ENCODE data around the gene VRTN. TPM values are rescaled to one million over a fixed set of nuclear protein-coding genes. Genes with fewer than 3 reads are reported as not detected.
"Not testable (repeated sequence)": the region's sequence is repeated elsewhere in the genome, so short reads cannot be mapped to it uniquely, and the experiment has no call there.

The VRTN gene
- total RNA-seq, 1 donor from 2014 or later: not detected

DNA sequence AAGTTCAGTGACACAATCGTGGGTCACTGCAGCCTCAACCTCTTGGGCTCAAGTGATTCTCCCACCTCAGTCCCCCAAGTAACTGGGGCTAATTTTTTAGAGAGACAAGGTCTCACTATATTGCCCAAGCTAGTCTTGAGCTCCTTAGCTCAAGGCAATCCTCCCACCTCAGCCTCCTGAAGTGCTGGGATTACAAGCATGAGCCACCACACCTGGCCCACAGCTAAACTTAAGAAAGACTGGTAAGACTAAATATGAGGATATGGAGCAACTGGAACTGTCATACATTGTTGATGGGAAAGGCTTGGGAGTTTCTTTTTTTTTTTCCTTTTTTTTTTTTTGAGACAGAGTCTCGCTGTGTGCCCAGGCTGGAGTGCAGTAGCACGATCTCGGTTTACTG, 34.0 kb downstream of the VRTN start:
- DNase-seq (ENCODE audit: low spot score): no peak

DNA sequence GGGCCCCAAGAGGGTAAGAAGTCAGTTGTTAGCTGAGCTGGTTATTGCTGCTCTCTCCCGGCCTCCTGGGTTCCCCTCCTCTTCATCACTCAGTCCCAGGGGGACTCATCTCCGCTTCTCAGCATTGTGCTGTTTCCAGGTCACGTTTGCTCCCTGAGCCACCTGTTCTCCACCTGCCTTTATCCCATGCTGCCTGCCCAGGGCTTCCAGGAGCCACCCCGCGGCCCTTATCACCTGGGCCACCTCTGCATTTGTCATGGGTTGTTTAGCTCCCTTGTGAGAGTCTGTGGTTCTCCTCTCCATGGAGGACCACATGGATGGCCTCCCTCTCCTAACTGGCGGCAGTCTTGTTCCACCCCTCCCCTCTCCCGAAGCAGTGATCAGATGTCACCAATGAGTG, 41.7 kb downstream of the VRTN start:
- intact Hi-C loops (cut with DNase I): no loop called here
- no peak for DNase-seq (ENCODE audit: low spot score)

More for the DNA sequence above, 34.0 kb downstream of the VRTN start:
- intact Hi-C loops (cut with DNase I): no loop called here

DNA sequence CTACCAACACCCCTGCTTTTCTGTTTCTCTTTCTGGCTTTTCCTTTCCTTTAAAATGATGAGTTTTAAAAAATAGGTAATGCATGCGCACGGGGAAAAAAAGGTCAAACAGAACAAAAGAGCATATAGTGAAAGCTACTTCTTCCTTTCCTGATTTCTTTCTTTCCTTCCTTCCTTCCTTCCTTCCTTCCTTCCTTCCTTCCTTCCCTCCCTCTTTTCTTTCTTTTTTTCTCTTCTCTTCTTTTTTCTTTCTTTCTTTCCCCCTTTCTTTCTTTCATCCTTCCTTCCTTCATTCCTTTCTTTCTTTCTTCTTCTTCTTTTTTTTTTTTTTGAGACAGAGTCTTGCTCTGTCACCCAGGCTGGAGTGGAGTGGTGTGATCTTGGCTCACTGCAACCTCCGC, 42.2 kb downstream of the VRTN start:
- intact Hi-C loops (cut with DNase I); DNase-seq (ENCODE audit: low spot score): not testable (repeated sequence)

DNA sequence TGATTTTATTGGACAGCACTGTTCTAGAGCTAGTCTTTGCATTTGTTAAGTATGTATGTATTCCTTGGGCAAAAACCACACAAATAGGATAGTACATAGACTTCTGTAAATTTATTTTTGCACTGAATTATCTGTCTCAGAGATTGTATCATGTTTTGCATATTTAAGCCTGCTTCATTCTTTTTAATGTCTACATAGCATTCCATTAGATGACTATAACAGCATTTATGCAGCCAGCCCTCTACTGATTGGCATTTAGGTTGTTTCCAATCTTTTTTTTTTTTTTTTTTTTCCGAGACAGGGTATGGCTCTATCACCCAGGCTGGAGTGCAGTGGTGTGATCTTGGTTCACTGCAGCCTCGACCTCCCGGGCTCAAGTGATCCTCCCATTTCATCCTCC, 43.2 kb downstream of the VRTN start:
- intact Hi-C loops (cut with DNase I): no loop called here
- DNase-seq (ENCODE audit: low spot score): no peak

DNA sequence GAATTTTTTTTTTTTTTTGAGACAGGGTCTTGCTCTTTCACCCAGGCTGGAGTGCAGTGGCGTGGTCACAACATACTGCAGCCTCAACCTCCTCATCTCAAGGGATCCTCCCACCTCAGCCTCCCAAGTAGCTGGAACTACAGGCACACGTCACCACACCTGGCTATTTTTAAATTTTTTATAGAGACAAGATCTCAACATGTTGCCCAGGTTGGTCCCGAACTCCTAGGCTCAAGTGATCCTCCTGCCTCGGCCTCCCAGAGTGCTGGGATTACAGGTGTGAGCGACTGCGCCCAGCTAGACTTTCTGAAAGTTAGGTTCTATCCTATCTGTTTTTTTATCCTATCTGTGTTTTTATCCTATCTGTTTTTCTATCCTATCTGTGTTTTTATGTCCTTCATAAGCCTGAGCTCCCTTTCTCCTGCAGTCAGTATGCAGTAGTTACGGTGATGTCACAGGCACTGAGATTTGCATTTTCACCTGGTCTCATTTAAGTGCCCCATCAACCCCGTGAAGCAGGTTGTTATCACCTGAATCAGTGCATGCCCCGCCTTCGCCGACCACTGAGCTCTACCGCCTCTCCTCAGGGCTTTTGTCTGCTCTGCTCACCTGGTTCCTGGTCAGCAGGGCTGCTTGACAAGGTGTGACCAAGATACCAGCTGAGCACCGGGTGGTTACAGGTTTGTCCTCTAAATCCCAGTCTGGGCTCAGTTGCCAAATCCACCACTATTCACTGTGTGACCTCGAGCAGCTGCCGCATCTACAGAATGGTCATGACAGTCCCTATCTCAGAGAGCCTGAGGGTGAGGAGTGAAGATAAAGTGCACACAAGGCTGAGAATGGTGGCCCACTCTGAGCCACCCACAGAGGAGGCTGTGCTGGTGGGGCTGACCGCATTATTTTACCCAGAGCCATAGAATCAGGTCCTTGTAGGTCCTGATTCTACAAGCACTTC, 44.6 kb downstream of the VRTN start:
- intact Hi-C loops (cut with DNase I): no loop called here
- DNase-seq (ENCODE audit: low spot score): no peak

DNA sequence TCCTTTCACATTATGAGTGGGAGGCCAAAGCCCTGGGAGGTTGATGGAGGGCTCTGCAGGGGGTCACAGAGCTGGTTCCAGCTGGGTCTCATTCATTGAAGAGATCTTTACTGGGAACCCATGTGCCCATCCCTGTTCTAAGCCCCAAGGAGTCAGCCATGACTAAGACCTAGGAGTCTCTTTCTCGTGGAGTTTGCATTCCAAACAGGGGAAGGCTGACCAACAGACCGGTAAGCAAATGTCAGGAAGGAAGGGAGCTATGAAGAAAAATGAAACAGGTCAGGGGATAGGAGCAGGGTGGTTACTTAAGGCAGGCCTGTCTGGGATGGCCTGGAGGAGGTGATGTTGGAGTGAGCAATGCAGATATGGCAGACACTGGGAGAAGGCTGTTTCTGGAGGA, 46.3 kb downstream of the VRTN start:
- no peak for DNase-seq (ENCODE audit: low spot score)
- intact Hi-C loops (cut with DNase I): no loop called here

DNA sequence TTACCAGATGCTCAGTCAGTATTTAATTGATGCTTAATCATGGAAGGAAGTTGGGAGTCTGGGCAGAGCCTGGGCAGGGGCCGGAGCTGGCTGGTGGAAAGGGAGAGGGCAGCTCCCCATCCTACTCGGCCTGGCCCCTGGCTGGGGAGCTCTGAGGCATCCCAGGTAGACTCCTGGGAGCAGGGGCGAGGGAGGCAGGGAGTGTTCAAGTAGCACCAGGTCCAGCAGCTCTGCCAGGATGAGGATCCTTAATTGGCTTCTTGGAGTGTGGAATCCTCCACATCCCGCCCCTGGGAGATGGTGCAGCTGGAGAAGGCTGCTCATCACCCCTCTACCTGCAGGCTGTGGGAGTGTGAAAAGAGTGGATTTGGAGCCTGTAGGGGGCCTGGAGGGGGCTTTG, 46.8 kb downstream of the VRTN start:
- no peak for DNase-seq (ENCODE audit: low spot score)
- intact Hi-C loops (cut with DNase I): no loop called here

DNA sequence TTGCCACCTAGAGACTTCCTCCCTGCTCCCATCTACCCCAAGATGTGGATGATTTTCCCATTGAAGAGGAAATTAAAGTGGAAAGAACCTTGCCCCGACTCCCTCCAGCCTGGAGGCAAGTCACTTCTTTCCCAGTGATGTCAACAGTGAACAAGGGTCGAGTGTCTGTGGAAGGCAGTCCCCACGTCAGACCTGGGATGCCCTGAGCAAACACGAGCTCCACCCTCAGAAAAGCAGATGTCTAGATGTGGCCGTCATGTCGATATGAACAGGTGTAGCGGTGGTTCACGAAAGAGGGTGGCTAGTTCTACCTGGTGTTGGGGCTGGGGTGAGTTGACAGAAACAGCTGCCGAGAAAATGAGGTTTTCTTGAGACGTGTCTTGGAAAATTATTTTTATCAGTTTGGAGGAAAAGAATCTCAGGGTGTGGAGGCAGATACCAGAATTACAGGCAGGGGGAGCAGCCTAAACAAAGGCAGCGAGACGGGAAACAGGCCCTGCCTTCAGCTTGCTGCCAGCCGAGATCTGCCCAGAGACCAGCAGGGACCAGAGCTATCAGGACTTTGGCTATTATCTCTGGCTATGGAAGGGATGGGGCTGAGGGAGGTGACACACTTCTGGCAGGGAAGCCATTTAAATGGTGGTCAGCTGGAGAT, 51.9 kb downstream of the VRTN start:
- intact Hi-C loops (cut with DNase I): no loop called here
- peak; percentile 39 for DNase-seq (ENCODE audit: low spot score)

DNA sequence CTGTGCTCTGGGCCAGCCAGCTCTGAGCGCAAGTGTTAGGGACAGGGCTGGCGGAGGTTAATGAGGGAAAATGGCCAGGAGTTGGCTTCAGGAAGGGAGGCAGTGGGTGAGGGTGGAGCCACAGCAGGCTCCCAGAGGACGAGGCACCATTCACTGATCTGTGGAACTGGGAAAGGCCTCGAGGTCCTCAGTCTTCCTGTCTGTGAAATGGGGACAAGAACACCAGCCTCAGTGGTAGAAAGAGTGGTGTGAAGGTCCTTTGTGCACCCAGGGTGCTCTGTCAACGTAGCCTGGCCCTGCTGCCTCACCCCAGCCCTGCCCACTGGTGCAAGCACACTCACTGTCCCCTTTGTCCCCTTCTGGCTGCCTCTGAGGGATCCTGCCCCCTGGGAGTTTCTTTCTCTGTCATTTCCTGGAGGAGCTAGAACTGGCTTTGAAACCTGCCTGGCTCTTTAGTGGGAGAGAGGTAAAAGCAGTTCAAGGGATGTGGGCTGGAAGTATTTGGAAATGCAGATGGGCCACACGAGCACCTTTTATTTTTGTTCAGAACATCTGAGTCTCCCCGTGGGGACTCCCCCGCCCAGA, 52.7 kb downstream of the VRTN start:
- intact Hi-C loops (cut with DNase I): no loop called here
- DNase-seq (ENCODE audit: low spot score): peak; percentile 70

DNA sequence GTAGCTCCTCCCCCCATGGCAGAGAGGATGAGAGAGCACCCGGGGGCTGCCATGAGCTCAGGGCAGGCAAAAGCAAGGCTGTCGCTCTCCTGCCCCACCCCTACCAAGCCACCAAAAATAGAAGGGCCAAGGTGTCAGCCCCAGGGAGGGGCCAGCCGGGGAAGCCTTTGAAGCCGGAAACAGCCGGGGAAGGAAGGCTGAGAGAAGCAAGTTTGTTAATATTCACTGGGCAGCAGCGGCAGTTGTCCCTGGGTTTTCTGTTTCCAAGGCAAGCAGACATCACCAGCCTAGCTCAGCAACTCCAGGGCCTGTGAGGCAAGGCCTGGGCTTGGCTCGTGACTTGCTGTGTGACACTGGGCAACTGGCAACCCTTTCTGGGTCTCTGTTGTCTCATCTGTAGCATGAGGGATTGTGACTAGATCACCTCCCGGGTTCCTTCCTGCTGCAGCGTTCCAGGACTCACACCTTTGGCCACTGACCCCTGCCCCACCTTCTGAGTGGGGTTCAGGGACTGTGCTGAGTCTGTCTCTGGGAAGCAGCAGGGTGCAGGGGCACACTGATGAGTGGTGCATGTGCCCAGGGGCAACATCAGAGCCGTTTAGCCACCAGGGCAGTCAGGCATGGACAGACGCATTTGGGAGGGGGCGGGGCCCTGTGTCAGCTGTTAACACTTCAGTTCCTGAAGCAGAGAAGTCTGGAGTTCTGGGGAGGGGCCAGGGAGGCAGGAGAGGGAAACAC, 53.4 kb downstream of the VRTN start:
- intact Hi-C loops (cut with DNase I): no loop called here
- DNase-seq (ENCODE audit: low spot score): peak; percentile 80

DNA sequence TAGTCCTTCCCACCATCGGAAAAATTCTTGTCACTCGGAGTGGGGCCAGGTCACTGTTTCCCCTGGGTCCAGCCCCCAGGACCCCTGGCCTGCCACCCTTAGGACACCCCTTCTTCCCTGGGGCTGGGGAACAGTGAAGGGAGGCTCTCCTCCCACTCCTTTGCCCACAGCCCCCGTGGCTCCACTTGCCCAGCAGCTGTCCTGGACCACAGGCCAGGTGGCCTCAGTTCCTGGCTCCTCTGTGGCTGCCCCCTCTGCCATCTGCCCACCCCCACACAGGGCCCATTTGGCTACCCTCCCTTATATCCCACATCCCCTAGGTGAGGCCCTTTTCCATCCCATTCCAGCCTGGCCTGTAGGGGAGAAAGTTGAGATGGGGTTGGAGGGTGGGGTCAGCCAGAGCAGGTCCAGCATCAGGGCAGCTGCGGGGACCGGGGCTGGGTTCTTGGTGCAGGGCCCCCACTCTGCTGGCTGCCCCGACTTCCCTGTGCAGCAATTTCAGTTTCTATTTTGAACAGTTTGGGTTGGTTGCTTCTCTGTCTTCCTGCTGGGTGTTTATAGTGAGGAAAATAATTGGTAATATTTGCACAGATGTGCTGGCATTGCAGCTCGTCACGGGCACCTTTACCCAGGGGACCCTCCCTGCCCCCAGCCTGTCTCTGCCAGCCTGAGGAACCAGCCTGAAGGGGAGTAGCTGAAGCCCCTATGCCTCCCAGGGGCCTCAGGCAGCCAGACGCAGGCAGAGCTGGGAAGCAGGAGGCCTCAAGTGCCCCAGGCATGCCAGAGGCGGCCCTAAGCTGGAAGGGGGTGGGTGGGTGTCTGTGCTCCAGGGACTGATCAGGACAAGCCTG, 54.4 kb downstream of the VRTN start:
- peak; percentile 63 for DNase-seq (ENCODE audit: low spot score)
- intact Hi-C loops (cut with DNase I): no loop called here

DNA sequence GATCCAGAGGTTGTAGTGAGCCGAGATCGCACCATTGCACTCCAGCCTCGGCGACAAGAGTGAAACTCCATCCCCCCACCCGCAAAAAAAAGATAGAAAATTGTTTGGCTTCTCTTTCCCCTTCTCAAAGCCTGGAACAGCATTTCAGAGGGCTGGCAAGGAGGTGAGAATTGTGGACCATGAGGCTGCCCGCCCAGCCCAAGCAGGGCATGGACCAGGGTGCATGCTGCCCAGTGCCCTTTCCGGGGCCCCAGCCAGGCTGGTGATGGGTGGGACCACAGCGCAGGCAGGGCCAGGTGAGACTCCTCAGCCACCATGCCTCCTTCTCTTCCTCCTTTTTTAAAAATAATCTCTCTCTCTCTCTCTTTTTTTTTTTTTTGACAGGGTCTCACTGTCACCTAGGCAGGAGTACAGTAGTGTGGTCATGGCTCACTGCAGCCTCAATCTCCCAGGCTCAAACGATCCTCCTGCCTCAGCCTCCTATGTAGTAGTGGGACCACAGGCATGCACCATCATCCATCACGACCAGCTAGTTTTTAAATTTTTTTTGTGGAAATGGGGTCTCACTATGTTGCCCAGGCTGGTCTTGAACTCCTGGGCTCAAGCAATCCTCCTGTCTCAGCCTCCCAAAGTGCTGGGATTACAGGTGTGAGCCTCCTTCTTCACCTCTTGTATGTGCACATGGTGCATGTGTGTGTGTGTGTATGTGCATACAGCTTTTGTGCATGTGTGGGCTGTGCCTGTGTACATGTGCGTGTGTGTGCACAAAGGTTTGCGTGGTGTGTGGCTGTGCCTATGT, 55.5 kb downstream of the VRTN start:
- DNase-seq (ENCODE audit: low spot score): peak; percentile 65
- intact Hi-C loops (cut with DNase I): no loop called here

DNA sequence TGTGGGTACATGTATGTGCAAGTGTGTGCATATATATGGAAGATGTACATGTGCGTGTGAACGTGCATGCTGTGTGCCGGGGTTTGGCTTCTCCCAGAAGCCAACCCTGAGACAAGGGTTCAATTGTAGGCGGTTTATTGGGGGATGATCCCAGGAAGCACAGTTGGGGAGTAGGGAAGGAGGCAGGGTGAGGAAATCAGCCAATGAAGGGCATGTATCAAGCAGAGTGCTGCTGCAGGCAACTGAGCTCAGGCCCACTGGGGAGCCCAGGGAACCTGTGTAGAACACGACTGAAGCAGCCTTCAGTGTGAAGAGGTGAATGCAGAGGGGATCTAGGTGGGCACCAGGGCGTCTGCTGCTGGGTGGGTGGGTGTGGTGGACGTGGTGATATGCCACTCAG, 56.2 kb downstream of the VRTN start:
- intact Hi-C loops (cut with DNase I): no loop called here
- peak; percentile 14 for DNase-seq (ENCODE audit: low spot score)

DNA sequence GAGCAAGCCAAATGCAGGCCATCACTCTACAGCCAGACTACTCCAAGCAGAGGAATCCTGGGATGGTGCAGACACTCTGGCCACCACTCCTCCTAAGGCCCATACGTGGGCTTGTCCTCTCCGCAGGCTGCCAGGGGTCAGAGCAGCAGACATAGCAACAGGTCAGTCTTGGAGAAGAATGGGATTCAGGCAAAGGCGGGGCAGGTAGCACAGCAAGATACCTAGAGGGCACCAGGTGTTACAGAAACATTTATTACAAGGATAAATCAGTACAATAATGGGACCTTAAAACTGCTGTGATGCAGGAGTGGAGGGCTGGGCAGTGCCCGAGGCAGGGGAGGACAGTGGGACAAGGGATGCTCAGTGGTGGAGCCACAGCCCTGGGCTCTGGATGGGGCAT, 57.4 kb downstream of the VRTN start:
- intact Hi-C loops (cut with DNase I): no loop called here
- DNase-seq (ENCODE audit: low spot score): peak; percentile 20

DNA sequence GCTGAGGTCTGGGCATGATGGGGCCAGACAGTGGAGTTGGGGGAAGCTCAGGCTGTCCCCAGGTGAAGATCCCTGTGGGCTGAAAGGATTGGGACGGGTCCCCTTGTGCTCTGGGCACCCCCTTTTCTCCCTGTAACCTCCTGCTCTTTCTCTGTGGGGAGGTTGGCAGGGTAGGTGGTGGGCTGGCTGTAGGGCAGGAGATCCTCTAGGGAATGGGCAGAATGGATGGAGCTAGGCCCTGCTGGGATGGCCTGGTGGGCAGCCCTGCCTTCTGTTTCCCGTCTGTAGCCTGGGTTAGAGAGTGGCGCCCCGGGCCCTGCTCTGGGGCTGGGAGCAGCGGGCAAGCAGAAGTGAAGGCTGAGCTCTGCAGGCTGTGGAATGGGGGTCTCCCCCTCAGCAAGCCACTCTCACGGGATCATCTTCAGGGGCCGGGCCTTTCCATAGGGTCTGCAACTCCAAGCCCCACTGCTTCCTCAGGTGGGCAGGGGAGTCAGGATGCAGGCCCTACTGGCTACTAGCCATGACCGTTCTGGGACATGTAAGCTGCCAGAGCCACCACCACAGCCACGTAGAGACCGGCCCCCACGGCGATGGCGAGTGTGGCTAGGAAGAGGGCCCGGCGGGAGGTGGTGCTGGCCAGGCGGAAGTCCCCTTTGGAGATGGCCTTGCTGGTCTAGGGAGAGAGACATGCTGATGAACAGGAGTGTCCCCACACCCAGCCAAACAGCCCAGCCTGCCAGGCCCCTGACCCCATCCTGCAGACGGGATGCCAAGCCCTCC, 58.9 kb downstream of the VRTN start:
- intact Hi-C loops (cut with DNase I): no loop called here
- DNase-seq (ENCODE audit: low spot score): peak; percentile 43

DNA sequence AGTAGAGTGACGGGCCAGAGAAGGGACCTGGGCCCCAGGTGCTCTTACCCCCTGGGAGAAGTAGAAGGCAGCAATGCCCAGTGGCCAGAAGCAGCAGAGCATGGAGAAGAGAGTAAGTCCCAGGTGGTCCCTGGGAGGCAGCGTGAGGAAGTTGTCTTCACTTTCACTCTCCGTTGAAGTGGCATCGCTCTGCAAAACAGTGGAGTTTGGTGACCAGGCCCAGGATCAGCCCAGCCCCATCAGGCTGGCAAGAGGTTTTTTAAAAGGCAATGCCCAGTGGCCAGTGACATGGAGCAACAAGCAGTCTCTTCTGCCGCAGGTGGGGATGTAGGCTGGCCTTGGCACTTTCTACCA, 59.5 kb downstream of the VRTN start:
- peak; percentile 63 for DNase-seq (ENCODE audit: low spot score)
- intact Hi-C loops (cut with DNase I): no loop called here

DNA sequence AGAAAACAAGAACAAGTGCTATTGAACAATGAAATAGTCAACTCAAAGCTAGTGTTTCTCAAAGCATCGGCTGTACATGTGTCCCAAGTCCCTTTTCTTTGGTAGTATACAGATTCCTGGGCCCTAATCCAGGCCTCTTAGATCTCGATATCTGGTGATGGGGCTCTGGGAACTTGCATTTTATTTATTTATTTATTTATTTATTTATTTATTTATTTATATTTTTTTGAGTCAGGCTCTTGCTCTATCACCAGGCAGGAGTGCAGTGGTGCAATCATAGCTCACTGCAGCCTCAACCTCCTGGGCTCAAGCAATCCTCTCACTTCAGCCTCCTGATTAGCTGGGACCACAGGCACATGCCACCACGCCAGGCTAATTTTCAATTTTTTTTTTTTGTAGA, 60.6 kb downstream of the VRTN start:
- intact Hi-C loops (cut with DNase I): no loop called here
- DNase-seq (ENCODE audit: low spot score): no peak

DNA sequence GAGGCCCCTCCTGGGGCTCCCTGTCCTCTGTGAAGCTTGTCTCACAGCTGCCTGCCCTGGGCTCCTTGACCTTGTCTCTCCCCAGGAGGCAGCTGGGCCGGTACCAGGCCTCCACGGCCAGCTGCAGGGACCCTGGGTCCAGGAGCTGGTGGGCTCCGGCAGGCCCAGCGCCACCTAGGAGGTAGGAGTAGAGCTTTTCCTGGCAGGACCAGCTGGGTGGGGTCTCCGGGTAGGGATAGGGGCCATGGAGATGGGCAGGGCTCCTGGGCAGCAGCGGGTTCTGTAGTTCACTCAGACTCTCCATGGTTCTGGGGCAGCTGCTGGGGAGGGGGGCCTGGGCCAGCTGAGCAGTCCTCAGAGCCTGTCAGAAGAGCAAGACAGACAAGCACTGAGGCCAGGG, 61.2 kb downstream of the VRTN start:
- DNase-seq (ENCODE audit: low spot score): peak; percentile 54
- intact Hi-C loops (cut with DNase I): no loop called here
